Muscle of arm (tissue), 12 donors: Measurements from ENCODE around the gene SYNDIG1. TPM values are rescaled to one million over a fixed set of nuclear protein-coding genes. Genes with fewer than 3 reads are reported as not detected.
"Not testable (repeated sequence)": the region's sequence is repeated elsewhere in the genome, so short reads cannot be mapped to it uniquely, and the experiment has no call there.

Experiments
- DNase-seq: peaks from one replicate; pipeline ENCODE4 v3.0.0-alpha.2; 2013
- polyA plus RNA-seq, 12 donors: library from polyadenylated mRNA; unstranded; fragments of 120-200 nt; gene quantifications; one replicate each; pipeline ENCODE4 v1.2.1, GENCODE V29; 2013; ENCODE audit not compliant: insufficient read length in 12 of 12

Gene SYNDIG1
- polyA plus RNA-seq, 12 donors: 2.5 to 4.5 (median 4.0) TPM; not detected in 2

- DNase-seq: no peak
Observed at GRCh38 chr20:24608926-24609667, 139.7 kb downstream of the SYNDIG1 start.

GRCh38 chr20:24609757-24610156 is 140.3 kb downstream of the SYNDIG1 start:
- DNase-seq: no peak

GRCh38 chr20:24610341-24611115 is 141.1 kb downstream of the SYNDIG1 start:
- DNase-seq: no peak

GRCh38 chr20:24611360-24612140 is 142.1 kb downstream of the SYNDIG1 start:
- DNase-seq: no peak

GRCh38 chr20:24612799-24613775 is 143.7 kb downstream of the SYNDIG1 start:
- DNase-seq: no peak

GRCh38 chr20:24614341-24614740 is 144.9 kb downstream of the SYNDIG1 start:
- DNase-seq: no peak

- no peak for DNase-seq
Observed at GRCh38 chr20:24615353-24615752, 145.9 kb downstream of the SYNDIG1 start.

- DNase-seq: no peak
Observed at GRCh38 chr20:24616258-24617079, 147.0 kb downstream of the SYNDIG1 start.

- DNase-seq: no peak
Observed at GRCh38 chr20:24617080-24617432, 147.6 kb downstream of the SYNDIG1 start.

GRCh38 chr20:24617757-24618450 is 148.5 kb downstream of the SYNDIG1 start:
- no peak for DNase-seq

- no peak for DNase-seq
Observed at GRCh38 chr20:24618739-24619138, 149.3 kb downstream of the SYNDIG1 start.

GRCh38 chr20:24619212-24619611 is 149.8 kb downstream of the SYNDIG1 start:
- no peak for DNase-seq

- no peak for DNase-seq
Observed at GRCh38 chr20:24620937-24621519, 151.6 kb downstream of the SYNDIG1 start.

GRCh38 chr20:24622856-24623255 is 153.4 kb downstream of the SYNDIG1 start:
- DNase-seq: no peak

GRCh38 chr20:24626141-24626540 is 156.7 kb downstream of the SYNDIG1 start:
- DNase-seq: not testable (repeated sequence)

GRCh38 chr20:24627291-24627690 is 157.9 kb downstream of the SYNDIG1 start:
- DNase-seq: no peak

- no peak for DNase-seq
Observed at GRCh38 chr20:24627926-24628325, 158.5 kb downstream of the SYNDIG1 start.

- DNase-seq: no peak
Observed at GRCh38 chr20:24628985-24629384, 159.6 kb downstream of the SYNDIG1 start.

- no peak for DNase-seq
Observed at GRCh38 chr20:24629668-24630067, 160.2 kb downstream of the SYNDIG1 start.
